Stimulated activated CD4-positive, alpha-beta T cell treated with anti-CD3 and anti-CD28 coated beads, Interleukin-12 subunit alpha, Interleukin-12 subunit beta, amount 100 ng/mL, for 4 hours (primary cell): ENCODE results near the gene IL9R.
"Not testable (repeated sequence)": the region's sequence is repeated elsewhere in the genome, so short reads cannot be mapped to it uniquely, and the experiment has no call there.

ENCODE experiments used
- DNase-seq: peaks from one replicate; pipeline ENCODE4 v3.0.0-alpha.2; 2020

IL9R gene

GRCh38 chrX:155999751-156000150 lies 2.3 kb downstream of the IL9R start:
- DNase-seq, result not testable (repeated sequence)

DNA sequence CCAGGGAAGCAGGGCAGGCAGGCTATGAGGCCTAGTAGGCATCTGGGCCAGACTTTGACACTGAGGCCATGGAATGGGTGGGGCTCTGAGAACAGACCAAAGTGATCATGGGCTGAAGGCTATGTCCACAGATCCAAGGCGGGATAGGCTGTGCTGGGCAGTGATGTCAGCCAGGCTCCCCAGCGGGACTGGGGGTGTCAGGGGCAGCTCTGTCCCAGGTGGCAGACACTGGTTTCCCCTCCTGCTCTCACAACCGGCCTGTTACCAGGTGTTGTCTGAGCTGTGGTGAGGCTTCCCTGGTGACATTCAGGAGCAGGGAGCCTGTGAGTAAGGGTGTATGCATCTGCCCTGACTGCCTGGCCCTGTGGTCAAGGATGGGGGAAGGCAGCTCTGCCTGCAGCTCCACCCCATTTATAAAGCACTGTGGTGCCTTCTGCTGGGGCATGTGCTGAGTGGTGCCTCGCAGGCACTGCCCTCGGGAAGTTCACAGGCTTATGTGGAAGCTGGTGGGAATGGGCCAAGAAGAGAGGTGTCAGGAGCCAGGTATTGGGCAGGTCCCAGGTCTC lies 2.9 kb downstream of the IL9R start:
- no peak for DNase-seq

- DNase-seq, result no peak
Measured at GRCh38 chrX:156001001-156001666, 3.6 kb downstream of the IL9R start.

DNA sequence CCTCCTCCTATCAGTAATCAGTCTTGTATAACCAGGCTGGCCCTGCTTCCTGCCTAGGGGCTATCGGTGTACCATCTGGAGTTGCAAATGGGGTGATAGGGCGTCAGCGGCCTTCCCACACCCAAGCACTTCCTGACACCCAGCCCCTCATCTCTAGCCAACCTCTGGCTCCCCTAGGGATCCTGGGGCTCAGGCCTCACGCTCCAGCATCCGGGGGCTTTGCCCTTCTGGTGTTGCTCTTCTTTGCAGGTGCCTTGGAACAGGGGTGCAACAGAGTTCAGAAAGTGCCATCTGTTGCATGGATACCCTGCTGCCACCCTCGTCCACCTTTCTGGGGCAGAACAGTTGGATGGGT lies 4.1 kb downstream of the IL9R start:
- no peak for DNase-seq

DNA sequence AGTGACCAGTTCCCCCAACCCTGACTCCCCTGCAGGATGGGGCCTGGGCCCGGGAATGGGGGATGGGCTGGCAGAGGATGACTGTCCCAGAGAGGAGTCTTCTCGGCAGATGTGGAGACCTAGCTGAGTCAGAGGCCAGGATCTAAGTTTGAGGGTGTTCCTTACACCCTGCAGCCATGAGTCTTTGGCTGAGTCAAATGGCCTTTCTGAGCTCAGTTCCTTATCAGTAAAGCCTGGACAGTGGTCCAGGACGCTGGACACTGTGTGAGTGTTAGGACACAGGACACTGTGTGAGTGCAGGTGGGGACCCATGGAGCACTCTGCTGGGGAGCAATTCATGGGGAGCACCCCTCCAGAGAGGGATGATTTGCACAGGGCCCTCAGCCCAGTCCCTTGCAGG lies 5.0 kb downstream of the IL9R start:
- DNase-seq, result no peak

- DNase-seq, result no peak
Measured at GRCh38 chrX:156003486-156004185, 6.1 kb downstream of the IL9R start.

- DNase-seq, result no peak
Measured at GRCh38 chrX:156004256-156004655, 6.8 kb downstream of the IL9R start.

GRCh38 chrX:156004740-156005139 lies 7.2 kb downstream of the IL9R start:
- DNase-seq, result no peak

GRCh38 chrX:156005144-156005543 lies 7.6 kb downstream of the IL9R start:
- no peak for DNase-seq

GRCh38 chrX:156006468-156006867 lies 9.0 kb downstream of the IL9R start:
- DNase-seq, result not testable (repeated sequence)

GRCh38 chrX:156008379-156008778 lies 10.9 kb downstream of the IL9R start:
- DNase-seq, result not testable (repeated sequence)

- DNase-seq, result no peak
Measured at GRCh38 chrX:156008915-156009314, 11.4 kb downstream of the IL9R start.

DNA sequence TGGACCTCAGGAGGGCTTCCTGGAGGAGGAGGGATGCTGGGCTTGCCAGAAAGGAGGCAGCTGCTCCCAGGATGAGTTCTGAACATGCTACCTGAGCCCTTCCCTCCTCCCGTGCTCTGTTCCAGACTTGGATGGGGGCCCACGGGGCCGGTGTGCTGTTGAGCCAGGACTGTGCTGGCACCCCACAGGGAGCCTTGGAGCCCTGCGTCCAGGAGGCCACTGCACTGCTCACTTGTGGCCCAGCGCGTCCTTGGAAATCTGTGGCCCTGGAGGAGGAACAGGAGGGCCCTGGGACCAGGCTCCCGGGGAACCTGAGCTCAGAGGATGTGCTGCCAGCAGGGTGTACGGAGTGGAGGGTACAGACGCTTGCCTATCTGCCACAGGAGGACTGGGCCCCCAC lies 12.2 kb downstream of the IL9R start:
- DNase-seq, result not testable (repeated sequence)

GRCh38 chrX:156013286-156013953 lies 15.9 kb downstream of the IL9R start:
- DNase-seq, result not testable (repeated sequence)

DNA sequence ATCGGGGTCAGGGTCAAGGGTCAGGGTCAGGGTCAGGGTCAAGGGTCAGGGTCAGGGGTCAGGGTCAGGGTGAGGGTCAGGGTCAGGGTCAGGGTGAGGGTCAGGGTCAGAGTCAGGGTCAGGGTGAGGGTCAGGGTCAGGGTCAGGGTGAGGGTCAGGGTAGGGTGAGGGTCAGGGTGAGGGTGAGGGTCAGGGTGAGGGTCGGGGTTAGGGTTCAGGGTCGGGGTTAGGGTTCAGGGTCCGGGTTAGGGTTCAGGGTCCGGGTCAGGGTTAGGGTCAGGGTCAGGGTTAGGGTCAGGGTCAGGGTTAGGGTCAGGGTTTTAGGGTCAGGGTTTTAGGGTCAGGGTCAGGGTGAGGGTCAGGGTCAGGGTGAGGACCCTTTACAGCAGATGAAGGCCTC lies 22.4 kb downstream of the IL9R start:
- not testable (repeated sequence) for DNase-seq

DNA sequence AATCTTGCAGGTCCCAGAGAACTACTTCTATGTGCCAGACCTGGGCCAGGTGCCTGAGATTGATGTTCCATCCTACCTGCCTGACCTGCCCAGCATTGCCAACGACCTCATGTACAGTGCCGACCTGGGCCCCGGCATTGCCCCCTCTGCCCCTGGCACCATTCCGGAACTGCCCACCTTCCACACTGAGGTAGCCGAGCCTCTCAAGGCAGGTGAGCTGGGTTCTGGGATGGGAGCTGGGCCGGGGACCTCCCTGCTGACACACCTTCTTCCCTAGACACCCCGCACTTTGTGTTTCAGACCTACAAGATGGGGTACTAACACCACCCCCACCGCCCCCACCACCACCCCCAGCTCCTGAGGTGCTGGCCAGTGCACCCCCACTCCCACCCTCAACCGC lies 25.5 kb downstream of the IL9R start:
- not testable (repeated sequence) for DNase-seq

GRCh38 chrX:156024949-156025492 lies 27.5 kb downstream of the IL9R start:
- DNase-seq, result not testable (repeated sequence)

- DNase-seq, result not testable (repeated sequence)
Measured at GRCh38 chrX:156028653-156029237, 31.2 kb downstream of the IL9R start.

DNA sequence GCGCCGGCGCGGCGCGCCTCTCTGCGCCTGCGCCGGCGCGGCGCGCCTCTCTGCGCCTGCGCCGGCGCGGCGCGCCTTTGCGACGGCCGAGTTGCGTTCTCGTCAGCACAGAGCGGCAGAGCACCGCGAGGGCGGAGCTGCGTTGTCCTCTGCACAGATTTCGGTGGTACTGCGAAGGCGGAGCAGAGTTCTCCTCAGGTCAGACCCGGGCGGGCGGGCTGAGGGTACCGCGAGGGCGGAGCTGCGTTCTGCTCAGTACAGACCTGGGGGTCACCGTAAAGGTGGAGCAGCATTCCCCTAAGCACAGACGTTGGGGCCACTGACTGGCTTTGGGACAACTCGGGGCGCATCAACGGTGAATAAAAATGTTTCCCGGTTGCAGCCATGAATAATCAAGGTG lies 31.8 kb downstream of the IL9R start:
- not testable (repeated sequence) for DNase-seq

DNA sequence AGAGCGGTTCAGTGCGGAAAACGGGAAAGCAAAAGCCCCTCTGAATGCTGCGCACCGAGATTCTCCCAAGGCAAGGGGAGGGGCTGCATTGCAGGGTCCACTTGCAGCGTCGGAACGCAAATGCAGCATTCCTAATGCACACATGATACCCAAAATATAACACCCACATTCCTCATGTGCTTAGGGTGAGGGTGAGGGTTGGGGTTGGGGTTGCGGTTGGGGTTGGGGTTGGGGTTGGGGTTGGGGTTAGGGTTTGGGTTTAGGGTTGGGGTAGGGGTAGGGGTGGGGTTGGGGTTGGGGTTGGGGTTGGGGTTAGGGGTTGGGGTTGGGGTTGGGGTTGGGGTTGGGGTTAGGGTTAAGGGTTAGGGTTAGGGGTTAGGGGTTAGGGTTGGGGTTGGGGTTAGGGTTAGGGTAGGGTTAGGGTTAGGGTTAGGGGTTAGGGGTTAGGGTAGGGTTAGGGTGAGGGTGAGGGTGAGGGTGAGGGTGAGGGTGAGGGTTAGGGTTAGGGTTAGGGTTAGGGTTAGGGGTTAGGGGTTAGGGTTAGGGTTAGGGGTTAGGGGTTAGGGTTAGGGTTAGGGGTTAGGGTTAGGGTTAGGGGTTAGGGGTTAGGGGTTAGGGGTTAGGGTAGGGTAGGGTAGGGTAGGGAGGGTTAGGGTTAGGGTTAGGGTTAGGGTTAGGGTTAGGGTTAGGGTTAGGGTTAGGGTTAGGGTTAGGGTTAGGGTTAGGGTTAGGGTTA lies 32.4 kb downstream of the IL9R start:
- DNase-seq, result not testable (repeated sequence)

DNA sequence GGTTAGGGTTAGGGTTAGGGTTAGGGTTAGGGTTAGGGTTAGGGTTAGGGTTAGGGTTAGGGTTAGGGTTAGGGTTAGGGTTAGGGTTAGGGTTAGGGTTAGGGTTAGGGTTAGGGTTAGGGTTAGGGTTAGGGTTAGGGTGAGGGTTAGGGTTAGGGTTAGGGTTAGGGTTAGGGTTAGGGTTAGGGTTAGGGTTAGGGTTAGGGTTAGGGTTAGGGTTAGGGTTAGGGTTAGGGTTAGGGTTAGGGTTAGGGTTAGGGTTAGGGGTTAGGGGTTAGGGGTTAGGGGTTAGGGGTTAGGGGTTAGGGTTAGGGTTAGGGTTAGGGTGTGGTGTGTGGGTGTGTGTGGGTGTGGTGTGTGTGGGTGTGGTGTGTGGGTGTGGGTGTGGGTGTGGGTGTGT lies 33.0 kb downstream of the IL9R start:
- not testable (repeated sequence) for DNase-seq
